MM.1S (cell line): Measurements from ENCODE around the gene MARCO.

Experiments used
- EZH2 ChIP-seq: fragments of 300-600 bp; sonication (generic); optimal IDR thresholded peaks from 2 replicates; pipeline ENCODE3; 2017; ENCODE audit warnings: low read depth, mild to moderate bottlenecking, antibody characterized with exemption, low read length, mixed read lengths
- TF ChIP-seq, protein P1 (sequence below): fragments of 300-600 bp; sonication (generic); IDR thresholded peaks from 2 replicates; pipeline ENCODE4 v1.5.1; 2016; ENCODE audit warnings: antibody characterized with exemption, low read length, mixed read lengths

DNA sequence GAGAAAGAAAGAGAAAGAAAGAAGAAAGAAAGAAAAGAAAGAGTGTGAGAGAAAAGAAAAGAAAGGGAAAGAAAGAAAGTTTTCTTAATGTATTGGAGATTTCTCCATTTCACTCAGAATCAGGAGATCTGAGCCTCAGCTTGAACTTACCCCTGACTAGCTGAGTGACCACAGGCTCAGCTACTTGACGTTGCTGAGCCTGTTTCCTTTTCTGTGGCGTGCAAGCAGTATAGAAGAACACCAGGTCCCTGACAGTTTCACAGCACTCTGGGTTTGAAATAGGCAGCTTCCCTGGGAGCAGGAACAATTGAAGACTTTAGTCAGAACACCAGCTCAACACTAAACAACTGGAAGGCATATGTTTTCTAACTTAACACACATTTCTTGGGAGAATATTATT is 44.7 kb downstream of the MARCO start:
- TF ChIP-seq, protein P1, sequence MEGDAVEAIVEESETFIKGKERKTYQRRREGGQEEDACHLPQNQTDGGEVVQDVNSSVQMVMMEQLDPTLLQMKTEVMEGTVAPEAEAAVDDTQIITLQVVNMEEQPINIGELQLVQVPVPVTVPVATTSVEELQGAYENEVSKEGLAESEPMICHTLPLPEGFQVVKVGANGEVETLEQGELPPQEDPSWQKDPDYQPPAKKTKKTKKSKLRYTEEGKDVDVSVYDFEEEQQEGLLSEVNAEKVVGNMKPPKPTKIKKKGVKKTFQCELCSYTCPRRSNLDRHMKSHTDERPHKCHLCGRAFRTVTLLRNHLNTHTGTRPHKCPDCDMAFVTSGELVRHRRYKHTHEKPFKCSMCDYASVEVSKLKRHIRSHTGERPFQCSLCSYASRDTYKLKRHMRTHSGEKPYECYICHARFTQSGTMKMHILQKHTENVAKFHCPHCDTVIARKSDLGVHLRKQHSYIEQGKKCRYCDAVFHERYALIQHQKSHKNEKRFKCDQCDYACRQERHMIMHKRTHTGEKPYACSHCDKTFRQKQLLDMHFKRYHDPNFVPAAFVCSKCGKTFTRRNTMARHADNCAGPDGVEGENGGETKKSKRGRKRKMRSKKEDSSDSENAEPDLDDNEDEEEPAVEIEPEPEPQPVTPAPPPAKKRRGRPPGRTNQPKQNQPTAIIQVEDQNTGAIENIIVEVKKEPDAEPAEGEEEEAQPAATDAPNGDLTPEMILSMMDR = no peak
- TF ChIP-seq EZH2 = no peak
